Measurements from ENCODE around the gene C8A.

DNA sequence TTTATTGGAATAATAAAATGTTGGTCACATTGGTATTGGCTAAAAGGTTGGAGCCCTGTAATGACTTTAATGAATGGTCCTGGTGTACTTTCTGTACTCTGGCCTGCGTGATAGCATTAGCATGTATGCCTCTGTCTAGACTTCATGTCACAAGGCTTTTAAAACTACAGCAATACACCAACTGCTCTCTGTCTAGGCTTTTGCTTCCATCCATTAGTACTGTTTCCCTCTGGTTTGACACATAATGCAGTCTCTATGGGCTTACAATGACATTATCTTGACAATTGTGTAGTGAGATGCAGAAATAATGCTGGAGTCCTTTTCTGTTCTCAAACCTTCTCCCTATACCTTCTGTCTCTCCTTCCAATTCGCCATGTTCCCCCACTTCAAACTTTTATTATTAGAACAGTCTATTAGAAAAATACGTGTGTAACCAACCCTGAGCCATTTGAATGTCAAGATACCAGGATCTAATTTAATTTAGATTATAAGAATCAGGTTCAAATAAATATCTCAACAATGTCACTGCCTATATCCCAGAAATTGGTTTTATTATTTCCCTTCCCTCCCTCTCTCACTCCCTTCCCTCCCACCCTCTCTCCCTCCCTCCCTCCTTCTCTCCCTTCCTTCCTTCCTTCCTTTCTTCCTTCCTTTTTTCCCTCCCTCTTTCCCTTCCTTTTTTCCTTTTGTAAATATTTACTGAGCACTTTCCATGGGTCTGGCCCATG lies 8.8 kb downstream of the C8A start:
- no peak for TF ChIP-seq CTCF (IDR thresholded peaks at IDR 0.05; ENCODE audit: borderline replicate concordance, extremely low read depth, low read length, poor library complexity, severe bottlenecking)
- no peak for TF ChIP-seq EZH2 (IDR thresholded peaks at IDR 0.05; ENCODE audit: borderline replicate concordance, low read depth, low read length, severe bottlenecking)

Measured in DND-41 (cell line).